GOT3 (cell line): ENCODE results near the gene C1QTNF1.

Experiments used
- DNase-seq: peaks from one replicate; lab custom pipeline; 2025; ENCODE audit warnings: mixed read lengths; lab: John Stamatoyannopoulos, UW

The C1QTNF1 gene

DNA sequence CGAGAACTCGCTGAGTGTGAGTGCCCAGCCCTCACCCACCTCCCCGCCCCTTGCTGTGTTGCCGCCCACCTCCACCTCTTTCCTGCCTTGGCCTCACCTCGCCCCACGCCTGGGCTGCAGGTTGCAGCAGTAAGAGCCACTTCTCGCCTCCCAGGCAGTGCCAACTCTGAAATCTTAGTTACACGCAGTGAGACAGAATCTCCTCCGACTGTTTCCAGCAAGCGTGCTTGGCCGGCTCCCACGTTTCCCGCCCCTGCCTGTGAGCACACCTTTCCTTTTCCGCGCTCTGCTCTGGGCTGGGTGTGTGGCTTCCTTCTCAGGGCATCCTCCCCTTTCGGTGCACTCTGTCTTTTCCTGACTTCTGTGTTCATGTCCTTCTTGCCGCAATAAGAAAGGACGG is 56.4 kb downstream of the C1QTNF1 start:
- no peak for DNase-seq

DNA sequence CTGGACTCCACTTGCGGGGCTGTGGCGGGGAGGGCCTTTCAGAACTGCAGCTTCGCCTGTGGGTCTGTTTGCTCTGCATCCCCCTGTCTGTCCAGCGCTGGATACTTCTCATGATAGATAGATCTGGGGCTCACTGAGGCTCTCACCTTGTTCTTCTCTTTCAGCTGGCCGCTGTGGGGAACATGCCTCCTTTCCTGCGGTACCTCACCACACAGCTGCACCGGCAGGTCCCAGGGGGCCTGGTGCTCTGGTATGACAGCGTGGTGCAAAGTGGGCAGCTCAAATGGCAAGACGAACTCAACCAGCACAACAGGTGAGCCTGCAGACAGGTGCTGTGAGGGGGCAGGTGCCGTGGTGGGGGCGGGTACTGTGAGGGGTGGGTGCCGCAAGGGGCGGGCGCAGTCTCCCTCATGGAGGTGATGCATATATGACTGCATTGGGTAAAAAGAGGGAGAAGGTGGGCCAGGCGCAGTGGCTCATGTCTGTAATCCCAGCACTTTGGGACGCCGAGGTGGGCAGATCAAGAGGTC is 56.9 kb downstream of the C1QTNF1 start:
- no peak for DNase-seq

DNA sequence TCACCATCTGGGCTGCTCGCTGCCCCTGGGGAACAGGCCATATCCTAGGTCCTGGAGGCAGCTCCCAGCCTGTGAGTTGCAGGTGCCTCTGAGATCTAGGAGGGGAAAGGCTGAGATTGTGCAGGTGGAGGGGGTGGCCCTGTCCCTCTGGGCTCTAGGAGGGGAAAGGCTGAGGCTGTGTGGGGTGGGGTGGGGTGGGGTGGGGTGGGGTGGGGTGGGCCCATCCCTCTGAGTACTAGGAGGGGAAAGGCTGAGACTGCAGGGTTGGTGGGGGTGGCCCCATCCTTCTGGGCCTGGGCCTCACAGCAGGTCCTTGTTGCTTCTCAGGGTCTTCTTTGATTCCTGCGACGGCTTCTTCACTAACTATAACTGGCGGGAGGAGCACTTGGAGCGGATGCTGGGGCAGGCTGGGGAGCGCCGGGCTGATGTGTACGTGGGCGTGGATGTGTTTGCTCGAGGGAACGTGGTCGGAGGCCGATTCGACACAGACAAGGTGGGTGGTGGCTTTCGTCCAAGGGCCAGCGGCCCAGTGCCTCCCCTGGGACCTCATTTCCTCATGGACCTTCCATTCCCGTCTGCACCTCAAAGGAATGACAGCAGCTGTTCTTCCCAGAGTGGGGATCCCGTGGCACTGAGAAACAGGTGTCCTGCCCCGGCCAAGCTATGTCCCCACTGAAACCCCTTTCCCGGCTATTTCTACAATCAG is 57.8 kb downstream of the C1QTNF1 start:
- no peak for DNase-seq

DNA sequence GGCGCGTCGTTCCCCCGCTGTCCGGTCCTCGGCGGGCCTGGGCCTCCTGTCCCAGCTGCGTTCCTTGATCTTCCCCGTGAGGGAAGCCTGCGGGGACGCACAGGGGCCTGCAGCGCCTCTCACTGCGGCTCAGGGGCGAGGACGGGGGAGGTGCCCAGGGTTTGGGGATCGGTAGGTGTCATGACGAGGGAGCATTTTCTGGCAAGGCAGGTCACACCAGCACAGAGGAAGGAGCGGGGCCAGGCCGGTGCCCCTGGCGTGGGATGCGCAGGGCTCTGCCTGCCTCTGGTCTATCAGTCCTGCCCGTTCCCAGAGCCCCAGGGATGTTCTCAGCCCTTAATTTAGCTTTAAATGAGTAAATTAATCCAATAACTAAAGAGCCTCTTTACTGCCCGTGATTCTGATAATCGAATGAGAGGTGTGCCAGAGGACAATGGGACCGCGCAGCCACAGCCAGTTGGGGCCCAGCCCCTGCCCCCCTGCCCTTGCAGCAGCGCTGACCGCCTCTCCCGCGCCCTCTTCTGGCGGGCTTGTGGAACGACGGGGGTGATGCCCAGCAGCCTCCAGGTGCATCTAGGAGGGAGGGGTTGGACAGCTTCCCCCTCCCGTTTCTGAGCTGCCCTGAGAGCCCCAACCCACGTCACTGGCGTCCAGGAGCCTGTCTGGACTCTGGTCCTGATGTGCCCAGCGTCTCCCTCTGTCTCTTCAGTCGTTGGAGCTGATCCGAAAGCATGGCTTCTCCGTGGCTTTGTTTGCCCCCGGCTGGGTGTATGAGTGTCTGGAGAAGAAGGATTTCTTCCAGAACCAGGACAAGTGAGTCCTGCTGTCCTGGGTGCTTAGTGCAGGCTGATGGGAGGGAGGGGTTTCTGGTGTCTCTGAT is 58.6 kb downstream of the C1QTNF1 start:
- no peak for DNase-seq

DNA sequence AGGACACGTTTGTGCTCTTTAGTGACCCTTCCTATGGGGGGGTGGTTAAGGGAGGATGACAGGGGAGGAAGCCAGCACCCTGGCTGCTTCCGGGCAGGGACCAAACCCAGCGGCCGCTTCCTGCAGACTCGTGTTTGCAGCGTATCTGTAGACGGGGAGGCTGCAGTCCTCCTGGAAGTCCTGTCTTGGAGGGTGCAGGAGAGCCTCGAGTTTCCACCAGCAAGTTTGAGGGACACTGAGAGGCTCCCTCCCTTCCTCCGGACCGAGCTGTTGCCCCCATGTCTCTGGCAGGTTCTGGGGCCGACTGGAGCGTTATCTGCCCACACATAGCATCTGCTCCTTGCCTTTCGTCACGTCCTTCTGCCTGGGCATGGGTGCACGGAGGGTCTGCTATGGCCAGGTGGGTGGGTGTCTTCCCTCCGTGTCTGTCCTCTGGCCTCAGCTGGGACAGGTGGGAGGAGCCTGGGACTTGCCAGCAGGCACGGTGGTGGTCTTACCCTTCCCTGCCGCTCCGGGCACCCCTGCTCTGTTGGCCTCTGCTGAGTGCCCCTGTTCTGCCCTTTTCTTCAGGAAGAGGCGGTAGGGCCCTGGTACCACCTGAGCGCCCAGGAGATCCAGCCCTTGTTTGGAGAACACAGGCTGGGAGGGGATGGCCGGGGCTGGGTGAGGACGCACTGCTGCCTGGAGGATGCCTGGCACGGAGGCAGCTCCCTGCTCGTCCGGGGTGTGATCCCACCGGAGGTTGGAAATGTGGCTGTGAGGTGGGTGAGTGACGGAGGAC is 59.4 kb downstream of the C1QTNF1 start:
- DNase-seq, result no peak

DNA sequence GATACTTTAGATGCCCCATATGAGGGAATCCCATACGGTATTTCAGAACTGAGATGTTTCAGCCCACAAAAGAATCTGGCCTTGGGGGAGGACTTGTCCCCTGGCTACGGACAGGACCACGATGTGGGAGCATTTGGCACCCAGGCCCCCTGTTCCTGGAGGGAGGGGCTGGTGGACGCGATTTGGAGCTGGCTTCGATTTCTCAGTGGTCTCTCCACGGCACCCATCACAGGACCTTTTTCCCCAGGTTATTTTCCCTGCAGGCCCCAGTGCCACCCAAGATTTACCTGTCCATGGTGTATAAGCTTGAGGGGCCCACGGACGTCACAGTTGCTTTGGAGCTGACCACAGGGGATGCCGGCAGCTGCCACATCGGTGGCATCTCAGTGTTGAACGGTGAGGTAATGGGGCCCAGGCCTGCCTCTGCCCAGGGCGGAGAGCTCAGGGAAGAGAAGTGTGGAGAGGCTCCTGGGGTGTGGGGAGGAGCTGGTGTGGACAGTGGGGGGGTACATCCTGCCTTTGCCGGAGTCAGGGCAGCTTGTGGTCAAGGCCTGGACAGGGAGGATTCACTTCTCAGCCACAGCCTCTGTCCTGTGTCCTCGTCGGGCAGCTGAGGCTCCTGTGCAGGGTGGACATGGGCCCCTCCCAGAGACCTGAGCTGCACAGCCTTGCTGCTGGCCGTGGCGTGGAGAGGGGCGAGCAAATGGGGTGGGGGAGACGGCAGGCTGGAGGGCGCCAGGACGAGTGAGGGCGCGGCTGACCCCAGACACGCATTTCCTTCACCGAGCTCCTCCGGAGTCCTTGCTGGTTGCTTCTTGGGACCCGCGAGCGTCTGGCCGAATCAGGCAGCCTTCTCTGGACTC is 60.6 kb downstream of the C1QTNF1 start:
- DNase-seq, result no peak

DNA sequence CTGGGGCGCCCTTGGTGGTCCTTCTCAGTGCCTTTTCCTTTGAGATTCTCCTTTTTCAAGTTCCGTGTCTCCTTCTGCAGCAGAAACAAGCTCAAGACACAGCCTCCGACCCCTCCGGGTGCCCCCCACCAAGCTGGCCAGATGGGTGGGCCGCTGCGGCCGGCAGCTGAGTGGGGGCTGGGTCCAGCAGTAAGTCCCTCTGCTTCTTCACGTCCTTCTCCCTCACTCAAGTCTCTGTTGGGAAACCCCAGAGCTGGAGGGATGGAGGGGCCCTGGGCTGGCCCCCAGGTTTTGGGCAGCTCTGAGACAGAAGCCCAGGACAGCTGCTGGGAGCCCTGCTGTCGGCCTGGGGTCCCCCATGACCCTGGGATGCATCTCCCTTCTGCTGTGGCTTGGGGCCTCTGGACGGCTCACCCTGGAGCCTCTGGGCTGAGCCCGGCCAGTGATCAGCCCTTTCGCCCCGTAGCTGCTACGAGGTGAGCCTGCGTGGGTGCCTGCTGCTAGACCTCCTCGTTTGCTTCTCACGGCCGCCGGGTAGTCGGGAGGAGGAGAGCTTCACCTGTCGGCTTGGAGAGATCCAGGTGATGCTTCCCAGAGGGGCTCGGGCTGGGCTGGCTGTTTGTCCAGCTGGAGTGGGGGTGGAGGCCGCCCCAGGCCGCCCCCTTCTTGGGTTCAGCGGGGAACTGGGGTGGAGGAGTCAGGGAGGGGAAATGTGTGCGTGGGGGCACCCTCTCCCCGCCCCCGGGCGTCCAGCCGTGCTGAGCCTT is 61.4 kb downstream of the C1QTNF1 start:
- DNase-seq, result no peak

DNA sequence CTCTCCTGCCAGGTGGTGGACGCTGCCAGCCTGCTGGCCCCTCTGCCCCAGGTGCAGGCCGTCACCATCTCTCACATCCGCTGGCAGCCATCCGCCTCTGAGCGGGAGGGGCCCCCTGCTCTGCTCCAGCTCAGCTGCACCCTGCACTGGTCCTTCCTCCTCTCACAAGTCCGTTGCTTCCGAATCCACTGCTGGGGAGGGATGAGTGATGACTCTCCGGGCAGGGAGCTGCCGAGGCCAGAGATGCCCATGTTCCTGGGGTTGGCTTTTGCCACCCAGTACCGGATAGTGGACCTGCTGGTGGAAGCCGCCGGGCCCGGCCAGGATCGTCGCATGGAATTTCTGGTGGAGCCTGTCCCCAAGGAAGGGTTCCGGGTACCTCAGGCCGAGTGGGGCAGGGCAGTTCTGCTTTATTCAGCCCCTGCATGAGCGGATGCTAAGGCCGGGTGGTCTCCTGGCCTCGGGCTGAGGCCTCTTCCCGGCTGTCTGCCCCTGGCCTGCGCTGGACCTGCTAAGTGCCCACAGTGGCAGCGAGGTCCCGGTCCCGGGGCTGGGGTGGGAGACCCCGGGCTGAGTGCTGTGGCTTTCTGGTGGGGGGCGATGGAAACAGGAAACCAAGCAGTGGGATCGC is 62.1 kb downstream of the C1QTNF1 start:
- DNase-seq, result no peak

DNA sequence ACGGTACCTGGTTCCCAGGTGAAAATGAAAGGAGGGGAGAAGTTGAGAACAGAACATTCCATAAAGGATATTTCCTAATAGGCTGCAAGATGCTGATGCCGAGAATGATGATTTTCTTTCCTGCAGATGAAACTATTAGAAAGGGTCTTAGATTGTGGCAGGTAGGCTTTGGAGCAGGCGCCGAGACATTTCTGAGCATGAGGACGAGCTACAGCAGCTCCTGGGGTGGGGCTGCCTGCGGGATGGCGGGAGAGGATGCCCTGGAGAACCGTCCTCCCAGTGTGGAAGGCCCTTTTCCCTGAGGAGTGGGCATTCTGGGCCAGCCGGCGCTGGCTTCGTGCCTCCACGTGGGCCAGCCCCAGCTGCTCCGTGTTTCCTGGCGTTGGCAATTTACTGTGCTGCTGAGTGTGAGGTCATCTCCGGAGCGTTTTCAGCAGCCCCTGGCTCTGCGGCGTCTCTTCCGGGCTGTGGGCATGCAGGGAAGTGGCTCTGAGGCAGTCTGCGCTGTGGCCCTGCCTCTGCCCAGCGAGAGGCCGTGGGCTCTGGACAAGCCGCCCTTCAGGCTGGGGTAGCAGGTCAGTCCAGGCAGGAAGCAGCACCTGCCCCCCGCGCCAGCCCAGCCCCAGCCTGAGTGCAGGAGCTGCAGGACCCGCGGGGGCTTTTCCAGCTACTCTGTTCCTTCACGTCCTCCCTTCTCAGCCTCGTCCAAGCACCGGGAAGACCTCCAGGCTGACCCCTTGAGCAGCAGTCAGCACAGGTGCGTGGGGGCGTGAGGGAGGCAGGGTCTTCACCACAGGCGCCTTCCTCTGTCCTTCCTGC is 62.8 kb downstream of the C1QTNF1 start:
- DNase-seq, result no peak

DNA sequence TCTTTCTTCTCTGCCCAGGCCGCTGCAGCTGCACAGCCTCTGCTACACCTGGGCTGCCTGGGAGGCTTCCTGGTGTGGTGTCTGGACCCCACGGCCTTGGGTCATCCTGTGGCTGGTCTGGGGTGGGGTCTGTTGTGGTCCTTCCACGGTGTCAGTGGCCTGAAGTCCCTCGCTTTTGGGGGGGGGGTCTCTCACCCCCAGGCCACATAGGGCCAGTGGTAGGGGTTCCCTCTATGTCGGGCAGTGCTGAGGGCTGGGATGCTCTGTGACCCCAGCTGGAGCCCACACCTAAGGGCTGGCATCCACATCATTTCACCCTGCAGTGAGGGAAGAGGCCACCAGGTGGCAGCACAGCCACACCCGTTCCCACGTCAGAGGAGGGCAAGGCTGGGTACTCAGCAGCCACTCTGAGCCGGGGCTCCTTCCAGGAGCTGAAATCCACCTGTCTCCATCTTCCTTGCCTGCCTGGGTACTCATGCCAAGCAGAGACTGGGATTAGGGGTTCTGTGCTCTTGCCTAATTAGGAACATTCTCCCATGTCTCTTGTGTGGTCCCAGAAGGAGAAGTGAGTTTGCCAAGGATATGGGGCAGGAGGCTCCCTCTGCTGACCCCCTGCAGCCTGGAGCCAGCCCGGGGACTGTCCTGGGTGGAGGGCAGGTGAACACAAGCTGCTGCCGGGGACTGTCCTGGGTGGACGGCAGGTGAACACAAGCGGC is 63.6 kb downstream of the C1QTNF1 start:
- DNase-seq, result peak; percentile 22

DNA sequence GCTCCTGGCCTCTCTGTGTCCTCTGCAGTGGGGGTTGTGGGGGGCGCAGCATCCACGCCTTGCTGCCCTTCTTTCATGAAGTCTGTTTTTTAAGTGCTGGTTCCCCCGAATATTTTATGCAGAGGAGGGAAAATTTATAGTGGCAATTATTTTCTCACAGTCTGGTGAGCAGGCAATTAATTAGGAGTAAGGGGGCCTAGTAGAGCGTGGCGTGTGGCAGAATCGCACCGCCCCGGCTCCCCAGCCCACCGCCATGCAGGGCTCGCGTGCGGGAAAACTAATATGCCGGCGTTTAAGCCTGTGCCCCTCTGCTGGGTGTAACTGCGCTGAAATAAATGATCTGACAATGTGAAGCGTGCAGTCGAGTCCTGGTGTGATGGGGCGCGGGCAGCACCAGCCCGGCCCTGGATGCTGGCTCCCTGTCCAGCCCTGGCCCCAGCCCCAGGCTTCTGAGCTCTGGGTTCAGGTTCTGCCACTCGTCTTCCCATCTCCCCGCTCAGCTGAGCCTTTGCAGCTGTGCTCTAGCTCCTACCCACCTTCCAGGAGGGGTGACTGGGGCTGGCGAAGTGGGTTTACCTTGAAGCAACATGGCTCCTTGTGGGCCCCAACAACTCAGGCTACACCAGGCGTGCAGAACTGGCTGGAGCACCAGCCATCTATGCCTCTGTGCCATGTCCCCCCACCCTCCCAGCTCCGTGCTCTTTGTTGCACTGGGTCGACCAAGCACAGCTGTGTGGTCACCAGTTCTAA is 64.5 kb downstream of the C1QTNF1 start:
- no peak for DNase-seq

DNA sequence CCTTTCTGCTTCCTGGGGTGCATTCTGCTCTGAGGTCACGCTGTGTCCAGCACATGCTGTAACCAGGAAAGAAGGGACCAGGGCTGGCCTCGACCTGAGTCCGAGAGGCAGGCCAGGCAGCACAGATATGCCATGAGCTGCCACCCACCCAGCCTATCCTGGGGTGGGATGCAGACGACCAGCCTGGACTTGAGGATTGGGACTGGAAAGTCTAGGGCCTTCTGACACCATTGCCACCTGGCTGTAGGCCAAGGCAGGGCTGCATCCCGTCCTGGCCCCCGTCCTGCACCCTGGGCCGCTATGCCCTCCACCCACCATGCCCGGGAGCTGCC is 65.0 kb downstream of the C1QTNF1 start:
- no peak for DNase-seq

DNA sequence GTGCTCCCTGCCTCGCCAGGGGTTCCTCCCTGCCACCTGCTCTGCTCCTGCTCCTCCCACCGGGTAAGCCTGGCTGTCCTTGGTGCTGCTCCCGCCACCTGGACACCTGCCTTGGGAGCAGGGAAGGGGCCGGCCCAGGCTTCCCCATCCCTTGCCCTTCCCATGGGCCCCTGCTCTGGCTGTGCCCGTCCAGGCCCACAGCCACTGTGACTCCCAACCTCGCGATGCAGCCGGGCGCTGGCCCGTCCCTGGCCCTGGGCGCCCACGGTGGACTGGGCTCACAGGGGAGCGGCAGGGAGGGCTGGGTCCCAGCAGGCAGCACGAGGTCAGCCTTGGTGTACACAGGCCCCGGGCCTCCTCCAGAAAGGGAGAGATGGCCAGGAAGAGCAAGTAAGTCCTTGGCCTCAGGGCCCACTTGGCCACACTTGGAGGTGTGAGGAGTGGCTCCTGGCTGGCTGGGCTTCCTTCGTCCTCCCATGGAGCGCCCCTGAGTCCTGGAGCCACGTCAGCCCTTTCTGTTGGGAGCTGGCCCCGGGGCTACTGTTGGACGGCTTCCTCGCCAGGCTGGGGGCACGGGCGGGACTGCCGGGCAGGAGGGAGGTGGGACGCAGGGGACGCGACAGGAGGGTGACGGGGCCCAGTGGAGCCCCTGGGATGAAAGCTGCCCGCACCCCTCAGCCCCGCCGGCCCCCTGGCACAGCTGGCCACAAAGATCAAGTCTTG is 65.9 kb downstream of the C1QTNF1 start:
- DNase-seq, result no peak

DNA sequence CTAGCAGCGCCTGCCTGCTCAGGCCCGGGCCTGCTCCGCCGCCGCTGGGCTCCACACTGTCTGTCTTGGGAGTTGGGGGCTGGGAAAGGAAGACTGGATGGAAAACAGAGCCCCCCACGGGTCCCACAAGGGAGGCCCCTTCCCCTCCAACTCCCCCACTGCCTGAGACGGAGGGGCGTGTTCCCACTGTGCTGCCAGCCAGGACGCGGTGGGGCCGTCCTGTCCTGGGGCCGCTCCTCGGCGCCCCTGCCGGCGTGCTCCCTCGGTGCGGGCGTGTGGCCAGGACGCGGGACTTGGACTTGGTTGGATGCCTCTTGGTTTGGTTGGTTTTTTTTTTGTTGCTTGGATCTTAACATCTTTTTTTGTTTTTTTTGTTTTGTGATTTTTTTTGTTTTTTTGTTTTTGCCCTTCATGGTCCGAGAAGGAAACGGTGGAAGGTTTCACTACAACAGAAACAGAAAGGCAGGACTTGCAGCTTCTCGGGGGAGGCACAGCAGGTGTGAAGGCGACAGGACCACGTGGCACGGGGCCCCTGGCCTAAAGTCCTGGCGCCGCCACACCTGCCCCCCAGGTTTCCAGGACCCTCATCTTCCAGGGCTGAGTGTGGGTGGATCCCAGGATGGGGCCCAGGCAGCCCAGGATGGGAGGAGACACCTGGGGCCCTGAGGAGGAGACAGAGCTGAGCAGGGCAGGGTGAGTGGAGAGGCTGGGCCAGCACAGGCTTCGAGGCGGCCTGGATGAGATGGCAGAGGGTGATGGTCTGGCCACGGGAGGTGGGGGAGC is 66.7 kb downstream of the C1QTNF1 start:
- no peak for DNase-seq

DNA sequence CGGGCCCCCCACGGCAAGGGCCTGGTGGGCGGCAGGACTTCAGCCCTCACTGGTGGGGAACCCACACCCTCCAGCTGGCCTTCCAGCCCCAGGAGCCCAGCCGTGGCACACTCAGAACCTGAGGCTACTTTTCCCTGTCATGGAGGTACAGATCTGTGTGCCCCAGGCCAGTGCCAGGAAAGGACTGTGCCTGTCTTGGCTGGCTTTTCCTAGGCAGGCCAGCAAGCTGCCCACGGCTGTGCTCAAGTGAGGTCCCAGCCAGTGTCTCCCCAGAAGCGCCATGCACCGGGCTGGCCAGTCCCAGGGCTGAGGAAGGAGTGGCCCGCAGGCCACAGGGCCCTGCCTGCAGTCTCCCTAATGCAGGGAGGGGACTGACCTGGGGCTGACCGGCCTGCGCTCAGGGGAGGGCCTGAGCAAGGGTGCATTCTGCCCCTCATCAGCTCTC is 67.3 kb downstream of the C1QTNF1 start:
- DNase-seq, result no peak

DNA sequence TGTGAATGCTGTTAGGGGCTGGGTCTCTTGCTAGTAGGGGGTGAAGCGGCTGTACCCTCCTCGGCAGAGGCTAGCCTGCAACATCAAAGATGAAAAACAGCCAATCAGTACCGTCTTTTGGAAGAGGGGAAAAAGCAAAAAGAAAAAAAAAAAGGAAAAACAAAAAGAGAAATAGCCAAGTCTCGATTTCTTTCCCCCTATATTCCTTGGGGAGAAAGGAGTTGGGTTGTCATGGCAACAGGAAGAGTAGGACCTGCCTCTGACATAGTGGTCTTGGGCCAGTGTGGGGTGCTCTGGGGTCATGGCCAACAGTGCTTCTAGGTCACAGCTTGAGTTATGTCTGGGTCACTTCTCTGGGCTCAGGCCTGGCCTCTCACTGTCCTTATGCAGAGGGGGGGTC is 68.6 kb downstream of the C1QTNF1 start:
- DNase-seq, result no peak
